Epidermal melanocyte (primary cell): ENCODE measurements around the gene VPS13C.
"Not testable (repeated sequence)": the region's sequence is repeated elsewhere in the genome, so short reads cannot be mapped to it uniquely, and the experiment has no call there.

Experiments
- DNase-seq: peaks from one replicate; pipeline ENCODE4 v3.0.0; 2011; ENCODE audit warnings: low spot score; ENCODE audit not compliant: insufficient read length

Gene VPS13C

DNA sequence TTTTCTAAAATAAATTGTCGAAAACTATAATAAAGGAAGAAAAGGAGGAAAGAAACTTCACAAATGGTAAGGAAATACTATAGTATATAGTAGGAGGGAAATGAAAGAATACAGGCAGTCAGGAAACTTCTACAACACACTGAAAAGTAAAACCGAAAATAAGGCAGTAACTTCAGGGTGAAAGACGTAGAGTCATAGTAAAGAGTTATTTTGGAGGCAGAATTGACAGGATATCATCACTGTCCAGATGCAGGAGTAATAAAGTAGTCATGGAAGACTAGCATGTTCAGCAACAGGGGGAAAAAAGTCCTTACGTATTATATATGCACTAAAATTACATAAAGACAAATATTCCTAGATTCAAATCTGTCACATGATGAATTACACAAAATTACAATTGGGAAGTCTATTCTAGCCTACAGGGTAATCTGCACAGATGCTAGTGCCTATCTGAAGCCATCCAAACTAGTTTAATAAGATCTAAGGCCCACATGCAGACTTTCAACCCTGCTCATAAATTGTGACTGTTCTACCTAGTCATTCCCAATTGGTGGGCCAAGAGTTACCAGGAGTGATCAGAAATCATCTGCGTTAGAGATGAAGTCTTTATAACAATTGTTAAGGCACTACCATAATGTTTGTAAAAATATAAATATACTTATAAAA is 14.0 kb downstream of the VPS13C start:
- no peak for DNase-seq

DNA sequence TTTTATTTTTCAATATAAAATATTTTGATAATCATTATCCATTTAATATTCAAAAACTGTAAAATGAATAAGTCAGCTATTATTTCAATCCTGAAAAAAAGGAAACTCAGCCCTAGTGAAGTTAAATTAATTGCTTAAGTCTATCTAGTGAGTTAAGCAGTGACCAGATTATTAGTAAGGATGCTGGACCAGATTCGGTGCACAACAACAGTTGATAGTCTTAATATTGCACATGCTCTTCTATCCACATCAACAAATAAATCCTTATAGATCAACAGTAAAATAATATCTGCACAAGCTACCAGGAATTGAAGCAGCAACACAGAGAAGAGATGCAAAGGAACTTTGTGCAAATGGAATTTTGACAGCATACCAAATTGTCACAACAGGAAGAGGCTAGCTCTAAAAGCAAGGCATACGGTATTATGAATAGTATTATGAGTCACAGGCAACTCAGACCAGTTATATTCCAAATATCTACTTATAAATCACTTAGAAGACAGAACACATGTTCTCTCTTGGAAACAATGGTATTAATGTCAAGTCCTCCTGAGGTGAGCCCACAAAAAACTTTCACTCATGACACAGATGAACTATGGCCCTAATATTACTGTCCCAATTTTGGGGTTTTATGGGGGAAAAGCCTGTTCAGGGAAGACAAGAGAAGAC is 24.9 kb downstream of the VPS13C start:
- no peak for DNase-seq

DNA sequence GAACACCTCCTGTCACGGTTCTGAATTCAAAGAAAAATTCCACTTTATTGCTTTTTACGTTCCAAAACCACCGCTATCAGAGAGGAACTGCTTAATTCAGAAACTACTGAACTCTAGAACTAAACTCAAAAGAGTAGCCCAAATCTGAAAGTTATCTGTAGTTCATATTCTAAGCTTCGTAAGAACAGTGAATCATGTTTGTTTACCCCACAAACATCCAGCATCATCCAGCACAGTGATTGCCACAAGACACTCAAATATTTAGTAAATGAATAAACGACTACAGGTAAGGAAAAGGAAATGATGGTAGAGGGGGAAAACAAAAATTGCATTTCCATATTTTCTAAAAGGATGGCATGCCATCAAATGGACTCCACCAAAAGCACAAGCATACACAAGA is 32.3 kb downstream of the VPS13C start:
- DNase-seq: no peak

DNA sequence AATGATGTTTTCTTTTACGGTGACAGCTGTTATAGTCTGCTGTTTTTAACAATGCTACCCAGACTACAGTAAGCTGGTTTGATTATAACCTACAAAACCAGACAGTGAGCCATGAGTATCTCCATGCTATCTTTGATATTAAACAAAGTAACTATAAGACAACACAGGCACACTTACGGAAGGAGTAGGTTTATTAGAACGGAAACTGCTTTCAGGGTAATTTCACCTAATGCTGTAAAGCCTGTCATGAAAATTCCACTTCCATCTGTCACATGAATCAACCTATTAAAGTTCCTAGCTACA is 33.0 kb downstream of the VPS13C start:
- no peak for DNase-seq

DNA sequence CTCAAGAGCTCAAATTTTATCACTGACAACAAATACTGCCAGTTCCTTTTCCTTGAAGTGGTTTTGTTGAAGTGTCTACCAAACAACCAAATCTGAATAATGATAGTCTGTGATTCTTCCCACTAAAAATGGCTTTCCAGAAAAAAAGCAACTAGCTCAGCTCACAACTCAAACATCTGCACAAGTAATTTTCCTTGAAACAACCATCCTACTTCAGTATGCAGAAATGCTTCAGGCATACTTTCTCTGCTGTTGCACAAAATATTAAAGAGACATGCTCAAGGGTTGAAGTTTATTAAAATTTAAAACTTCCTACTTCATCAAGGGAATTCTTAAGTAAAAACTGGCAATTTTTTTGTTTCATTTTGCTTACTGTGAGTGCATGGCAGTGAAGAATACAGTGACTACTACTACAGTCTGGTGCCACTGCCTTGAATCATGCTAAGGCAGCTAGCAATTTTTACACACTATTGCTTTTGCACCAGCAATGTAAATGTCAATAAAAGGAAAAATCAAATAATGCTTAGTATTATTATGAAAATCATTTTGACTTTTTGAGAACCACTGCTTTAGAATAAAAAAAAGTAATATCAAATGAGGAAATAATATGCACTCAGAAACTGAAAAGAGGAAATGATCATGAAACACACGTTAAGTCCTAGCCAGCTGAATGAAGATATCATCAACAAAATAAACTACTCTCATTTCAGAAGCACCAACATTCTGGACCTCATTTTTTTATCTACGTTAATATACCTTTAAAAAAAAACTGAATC is 33.6 kb downstream of the VPS13C start:
- no peak for DNase-seq

DNA sequence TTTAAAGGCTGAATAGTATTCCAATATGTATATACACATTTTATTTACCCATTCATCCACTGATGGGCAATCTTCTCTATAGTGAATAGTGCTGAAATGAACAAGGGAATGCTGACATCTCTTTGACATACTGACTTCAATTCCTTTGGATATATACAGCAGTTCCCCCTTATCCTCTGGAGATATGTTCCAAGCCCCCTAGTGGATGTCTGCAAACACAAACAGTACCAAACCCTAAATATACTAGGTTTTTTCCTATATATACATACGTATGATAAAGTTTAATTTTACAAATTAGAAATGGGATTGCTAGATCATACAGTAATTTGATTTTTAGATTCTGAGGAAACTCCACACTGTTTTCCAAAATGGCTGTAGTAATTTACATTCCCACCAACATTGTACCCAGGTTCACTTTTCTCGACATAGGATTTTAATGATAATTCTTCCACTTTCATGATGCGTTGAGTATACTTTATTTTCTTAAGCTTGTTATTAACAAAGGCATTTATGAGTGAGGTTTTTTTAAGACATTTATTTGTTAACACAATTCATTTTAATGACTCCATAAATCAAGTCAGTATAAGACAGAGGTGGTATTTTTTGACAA is 38.2 kb downstream of the VPS13C start:
- no peak for DNase-seq

DNA sequence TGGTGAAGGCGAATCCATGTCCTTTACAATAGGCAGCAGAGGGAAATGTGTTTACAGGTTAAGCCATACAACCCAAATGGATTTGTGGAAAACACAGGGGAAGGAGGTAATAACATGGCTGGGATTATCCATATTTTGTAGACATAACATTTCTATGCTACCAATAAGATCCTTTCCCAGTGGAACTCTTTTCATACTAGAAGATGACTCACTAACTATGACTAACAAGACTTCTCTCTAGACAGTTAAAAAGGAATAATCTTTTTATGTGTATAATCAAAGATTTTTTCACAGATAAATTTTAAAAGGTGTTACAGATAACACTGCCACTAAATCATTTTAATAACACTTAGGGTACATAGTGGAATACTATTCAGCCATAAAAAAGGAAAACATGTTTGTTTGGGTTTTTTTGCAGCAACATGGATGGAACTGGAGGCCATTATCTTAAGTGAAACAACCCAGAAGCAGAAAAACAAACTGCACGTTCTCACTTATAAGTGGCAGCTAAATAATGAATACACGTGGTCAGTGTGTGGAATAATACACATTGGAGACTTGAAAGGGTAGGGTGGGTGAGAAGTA is 39.6 kb downstream of the VPS13C start:
- no peak for DNase-seq

DNA sequence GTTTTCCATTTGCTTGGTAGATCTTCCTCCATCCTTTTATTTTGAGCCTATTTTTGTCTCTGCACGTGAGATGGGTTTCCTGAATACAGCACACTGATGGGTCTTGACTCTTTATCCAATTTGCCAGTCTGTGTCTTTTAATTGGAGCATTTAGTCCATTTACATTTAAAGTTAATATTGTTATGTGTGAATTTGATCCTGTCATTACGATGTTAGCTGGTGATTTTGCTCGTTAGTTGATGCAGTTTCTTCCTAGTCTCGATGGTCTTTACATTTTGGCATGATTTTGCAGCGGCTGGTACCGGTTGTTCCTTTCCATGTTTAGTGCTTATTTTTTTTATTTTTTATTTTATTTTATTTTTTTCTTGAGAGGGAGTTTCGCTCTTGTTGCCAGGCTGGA is 54.9 kb downstream of the VPS13C start:
- not testable (repeated sequence) for DNase-seq

DNA sequence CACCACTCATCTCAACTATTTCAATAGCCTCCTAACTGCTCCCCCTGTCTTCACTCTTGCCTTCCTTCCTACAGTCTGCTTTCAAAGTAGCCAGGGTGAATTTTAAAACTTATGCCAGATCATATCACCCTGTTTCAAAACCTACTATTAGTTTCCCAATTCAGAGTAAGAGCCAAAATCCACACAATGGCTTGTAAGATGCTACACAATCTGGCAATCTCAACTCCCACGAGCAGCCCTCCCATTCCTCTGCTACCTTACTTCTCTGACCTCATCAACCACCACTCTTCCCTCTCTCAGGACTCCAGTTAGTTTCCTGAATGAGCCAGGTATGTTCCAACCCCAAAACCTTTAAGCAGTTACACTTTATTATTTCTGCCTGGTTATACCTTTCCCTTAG is 62.5 kb downstream of the VPS13C start:
- DNase-seq: no peak

DNA sequence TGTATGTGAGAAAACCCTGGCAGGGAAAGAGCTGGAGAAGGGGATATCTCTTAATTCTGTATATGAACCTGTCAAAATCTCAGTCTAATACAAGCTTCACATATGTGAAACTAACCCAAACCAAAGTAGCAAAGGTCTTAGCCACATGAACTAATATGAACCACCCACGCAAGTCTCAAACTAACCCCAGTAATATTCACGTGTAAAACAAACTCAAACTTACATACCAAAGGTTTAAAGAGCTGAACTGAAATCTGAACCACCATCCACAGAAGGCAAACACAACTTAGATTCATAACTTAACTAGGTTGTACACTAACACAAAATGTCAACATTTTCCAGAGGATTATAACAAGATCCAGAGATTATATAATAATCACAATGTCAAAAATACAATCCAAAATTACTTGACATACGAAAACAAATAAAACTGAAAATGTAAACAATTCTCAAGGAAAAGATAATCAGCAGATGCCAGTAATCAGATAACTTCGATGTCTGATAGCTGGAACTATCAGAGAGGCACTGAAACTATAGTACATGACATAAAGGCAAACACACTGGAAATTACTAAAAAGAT is 64.1 kb downstream of the VPS13C start:
- DNase-seq: no peak

DNA sequence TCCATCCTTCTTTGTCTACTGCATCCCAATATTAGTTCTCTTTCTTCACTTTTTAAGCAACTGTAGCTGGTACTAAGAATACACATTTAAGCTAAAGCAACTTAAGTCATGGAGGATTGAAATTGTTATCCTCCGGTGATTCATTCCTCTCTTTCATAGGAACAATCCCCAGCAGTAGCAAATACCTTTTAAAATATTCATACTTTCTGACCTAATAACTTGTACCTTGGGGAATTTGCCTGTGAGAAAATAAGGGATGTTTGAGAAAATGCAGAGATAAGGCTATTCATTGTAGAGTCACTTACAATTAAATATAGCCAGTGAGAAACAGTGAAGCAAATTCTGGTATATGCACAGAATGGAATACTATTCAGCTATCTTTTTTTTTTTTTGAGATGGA is 66.0 kb downstream of the VPS13C start:
- no peak for DNase-seq

DNA sequence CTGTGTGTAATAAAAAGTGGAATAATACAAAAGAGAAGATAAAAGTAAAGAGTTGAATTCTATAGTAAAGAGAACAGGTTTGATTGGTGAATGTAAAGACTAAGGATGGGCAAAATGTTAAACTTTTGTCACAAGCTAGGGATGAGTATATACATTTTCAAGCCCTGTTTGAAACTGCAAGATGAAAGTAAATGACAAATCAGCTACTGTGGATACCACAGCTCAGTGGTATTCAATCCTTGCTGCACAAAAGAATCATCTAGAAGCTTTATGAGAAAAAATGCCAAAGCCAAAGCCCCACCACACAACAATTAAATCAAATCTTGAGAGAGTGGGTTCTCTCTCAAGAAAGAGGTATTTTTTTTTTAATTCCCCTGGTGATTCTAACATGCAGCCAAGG is 67.7 kb downstream of the VPS13C start:
- DNase-seq: no peak

DNA sequence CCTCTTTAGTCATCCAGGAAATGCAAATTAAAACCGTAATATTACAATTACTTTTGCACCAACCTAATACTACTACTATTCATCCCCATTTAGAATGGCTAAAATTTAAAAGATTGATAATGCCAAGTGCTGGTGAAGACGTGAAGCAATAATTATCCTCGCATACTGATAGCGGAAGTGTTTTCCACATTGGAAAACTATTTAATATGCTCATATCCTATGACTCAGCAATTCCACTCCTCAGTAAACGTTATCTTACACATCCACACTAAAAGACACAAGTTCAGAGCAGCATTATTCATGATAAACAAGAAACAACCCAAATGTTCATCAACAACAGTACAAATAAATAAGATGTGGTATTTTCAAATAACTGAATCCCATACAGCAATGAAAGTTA is 70.6 kb downstream of the VPS13C start:
- no peak for DNase-seq

DNA sequence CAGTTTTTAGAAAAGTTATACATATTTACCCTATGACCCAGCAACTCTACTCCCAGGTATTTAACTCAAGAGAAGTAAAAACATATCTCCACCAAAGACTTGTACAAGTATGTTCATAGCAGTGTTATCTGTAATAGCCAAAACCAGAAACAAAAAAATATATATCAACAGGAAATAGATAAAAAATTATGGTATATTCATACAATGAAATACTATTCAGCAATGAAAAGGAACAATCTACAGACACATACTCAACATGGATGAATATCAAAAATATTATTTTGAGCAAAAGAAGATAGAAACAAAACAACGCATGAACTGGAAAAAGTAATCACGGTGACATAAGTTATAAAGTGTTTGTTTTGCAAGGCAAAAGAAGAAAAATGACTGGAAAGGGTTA is 72.4 kb downstream of the VPS13C start:
- DNase-seq: no peak

DNA sequence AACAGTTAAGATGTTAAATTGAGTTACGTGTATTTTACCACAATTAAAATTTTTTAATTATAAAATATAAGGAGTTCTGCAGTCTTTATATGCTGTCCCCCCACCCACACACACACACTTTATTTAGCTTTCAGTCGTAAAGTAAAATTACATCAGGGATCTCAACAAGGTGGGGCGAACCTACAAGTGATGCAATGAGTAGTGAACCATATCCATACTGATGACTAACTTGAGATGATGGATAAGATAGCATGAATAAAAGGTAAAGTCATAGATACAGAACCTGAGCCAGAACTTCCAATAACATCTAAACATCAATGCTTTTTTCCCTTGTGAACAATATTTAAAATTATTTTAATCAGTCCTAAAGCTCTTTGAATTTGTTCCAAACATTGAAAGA is 77.2 kb downstream of the VPS13C start:
- no peak for DNase-seq

DNA sequence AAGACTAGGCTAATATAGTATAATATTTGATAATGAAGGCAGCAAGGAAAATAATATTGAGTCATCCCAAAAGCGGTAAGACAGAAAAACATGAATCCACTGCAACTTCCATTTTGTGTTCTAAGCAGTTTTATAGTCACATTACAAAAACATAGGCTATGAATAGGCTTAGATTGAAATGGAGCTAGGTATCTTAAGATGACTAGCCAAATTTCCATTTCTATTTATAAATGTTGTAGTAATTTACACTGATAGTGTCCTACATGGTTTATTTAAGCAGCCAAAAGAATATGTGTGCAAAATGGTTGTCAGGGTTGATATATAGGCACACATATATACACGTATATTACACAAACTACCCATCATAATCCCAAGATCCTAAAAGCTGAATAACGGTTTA is 82.0 kb downstream of the VPS13C start:
- no peak for DNase-seq

DNA sequence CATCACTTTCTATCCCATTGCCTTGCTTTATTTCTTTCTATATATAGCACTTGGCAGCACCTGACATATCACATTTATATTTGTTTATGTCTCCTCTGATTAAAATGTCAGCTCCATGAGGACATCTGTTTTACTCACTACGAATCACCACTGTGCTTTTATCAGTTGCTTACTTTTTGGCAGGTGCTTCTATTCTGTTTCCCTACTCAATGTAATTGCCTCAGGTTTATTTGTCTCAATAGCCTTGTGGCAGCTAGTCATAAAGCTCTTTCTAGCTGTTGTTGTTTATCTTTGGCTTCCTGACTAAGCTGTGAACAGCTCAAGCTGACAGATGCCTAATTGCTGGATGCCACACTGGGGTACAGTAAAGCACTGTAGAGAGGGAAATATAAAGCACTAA is 85.5 kb downstream of the VPS13C start:
- no peak for DNase-seq

DNA sequence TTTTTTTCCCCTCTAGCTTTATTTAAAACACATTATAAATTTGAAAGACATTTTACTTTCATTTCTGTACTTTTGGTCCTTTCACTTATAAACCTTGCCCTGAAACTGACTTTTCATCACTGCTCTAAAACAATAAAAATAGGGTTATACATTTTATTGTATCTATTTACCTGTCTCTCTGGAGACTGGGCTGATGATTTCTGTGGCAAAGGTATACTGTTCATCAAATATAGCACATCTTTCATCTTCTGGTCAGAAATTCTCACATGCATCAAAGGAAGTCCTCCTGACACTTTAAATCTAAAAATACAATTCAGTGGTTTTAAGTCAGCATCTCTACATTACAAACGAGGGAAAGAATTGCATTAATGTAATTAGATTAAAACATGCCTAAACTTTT is 86.1 kb downstream of the VPS13C start:
- no peak for DNase-seq

DNA sequence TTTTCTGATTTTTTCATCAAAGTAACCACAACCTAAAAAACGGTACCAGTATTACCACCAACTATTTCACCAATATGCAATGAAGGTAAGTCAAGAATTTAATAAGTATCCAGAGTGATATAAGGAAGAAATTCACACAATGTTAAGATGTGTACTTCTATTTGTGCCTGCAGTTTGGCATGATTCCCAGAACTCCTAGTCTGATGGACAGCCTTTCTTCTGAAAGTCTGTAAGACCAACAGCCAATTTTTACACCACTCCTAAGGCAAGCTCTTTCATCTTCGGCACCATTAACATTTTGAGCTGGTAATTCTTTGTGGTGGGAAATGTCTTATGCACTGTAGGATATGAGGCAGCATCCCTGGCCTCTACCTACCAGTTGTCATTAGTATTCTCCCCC is 108.3 kb downstream of the VPS13C start:
- no peak for DNase-seq

DNA sequence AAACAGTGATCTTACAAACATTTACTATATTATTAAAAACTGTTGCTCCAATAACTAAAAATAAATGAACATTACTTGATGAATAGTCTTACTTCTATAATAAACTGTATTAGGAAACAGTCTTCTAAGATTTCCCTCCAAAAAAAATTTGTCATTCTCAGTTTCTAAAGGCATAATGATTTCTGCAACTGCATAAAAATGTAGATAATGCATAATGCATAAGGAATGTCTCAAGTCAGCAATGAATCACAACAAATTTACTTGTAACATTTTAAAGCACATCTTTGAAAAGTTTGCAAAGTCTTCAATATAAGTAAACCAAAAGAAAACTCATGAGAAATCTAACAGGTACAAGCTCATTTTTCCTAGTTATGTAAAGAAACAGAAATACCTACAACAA is 113.5 kb downstream of the VPS13C start:
- DNase-seq: no peak

DNA sequence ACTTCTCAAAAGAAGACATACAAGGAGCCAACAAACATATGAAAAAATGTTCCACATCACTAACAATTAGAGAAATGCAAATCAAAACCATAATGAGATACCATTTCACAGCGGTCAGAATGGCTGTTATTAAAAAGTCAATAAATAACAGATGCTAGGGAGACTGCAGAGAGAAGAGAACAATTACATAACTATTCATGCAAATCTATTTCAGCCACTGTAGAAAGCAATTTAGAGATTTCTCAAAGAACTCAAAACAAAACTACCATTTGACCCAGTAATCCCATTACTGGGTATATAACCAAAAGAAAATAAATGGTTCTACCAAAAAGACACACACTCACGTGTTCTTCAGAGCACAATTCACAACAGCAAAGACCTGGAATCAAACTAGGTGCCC is 116.3 kb downstream of the VPS13C start:
- no peak for DNase-seq

DNA sequence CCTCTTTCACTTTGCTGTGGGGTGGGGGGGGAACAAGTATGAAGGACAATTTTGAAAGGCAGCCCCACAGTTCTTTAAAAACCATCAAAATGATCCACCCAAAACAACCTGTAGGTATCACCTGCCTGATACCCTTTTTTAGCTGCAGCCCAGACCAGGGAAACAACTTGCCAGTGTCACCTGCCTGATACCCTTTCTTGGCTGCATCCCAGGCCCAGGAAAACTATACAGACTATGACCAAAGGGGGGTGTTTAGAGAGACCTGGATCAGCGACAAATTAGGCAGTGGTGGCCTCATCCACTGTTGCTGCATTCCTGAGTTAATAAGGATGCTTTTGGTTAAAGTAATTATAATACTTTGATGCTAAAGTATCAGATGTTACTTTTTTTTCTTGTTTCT is 122.0 kb downstream of the VPS13C start:
- no peak for DNase-seq
